ENCODE measurements around the gene PCYT2.
A peak's percentile ranks its signal among the peaks of the same experiment; 100 is the strongest.

PCYT2 gene

GRCh38 chr17:81866440-81867169 is 44.6 kb downstream of the PCYT2 start:
- H3K27ac ChIP-seq (ENCODE audit: low read length), result peak overlapping the region; percentile 44
- H3K4me1 ChIP-seq (ENCODE audit: insufficient read depth, low read length), result peaks cover 45% of the 10 kb centered on the region
- 0 out of 2 replicates have a peak overlapping the region, but pooled peaks have one; percentile 15 for H3K9ac ChIP-seq (ENCODE audit: low read depth, low read length)
- H3K9me3 ChIP-seq (ENCODE audit: insufficient read depth, low read length, severe bottlenecking), result no peaks in the 10 kb centered on the region
- DNase-seq (peak; percentile 32), ATAC-seq (ENCODE audit: insufficient read depth, low read depth) (peak; percentile 7)
- no peak overlapping the region for H2AFZ ChIP-seq (ENCODE audit: low read depth, low read length)
- H3K4me3 ChIP-seq (ENCODE audit: low read depth in 1 of 2, low read length in 2 of 2), result no peak overlapping the region
- H4K20me1 ChIP-seq (ENCODE audit: insufficient read depth, low read length), result peaks cover 68% of the 10 kb centered on the region
- H3K79me2 ChIP-seq (ENCODE audit: insufficient read depth, low read length), result peaks cover 68% of the 10 kb centered on the region
- H3K4me2 ChIP-seq (ENCODE audit: insufficient read depth, low read length), result no peak overlapping the region
- peaks cover 73% of the 10 kb centered on the region for H3K36me3 ChIP-seq (ENCODE audit: insufficient read depth, low read length)
- TF ChIP-seq EZH2 (IDR thresholded peaks at IDR 0.05; ENCODE audit: borderline replicate concordance, low read depth, low read length, severe bottlenecking) (no peak), CTCF (IDR thresholded peaks at IDR 0.05; ENCODE audit: borderline replicate concordance, extremely low read depth, low read length, poor library complexity, severe bottlenecking) (no peak)
- H3K27me3 ChIP-seq (ENCODE audit: insufficient read depth, low read length, poor library complexity), result no peaks in the 10 kb centered on the region

GRCh38 chr17:81865733-81866439 is 45.3 kb downstream of the PCYT2 start:
- ATAC-seq (ENCODE audit: insufficient read depth, low read depth) (peak; percentile 0; the same call in 2 of the 3 replicates), DNase-seq (peak; percentile 26)
- H4K20me1 ChIP-seq (ENCODE audit: insufficient read depth, low read length), result peaks cover 68% of the 10 kb centered on the region
- H3K27ac ChIP-seq (ENCODE audit: low read length), result no peak overlapping the region
- H3K4me3 ChIP-seq (ENCODE audit: low read depth in 1 of 2, low read length in 2 of 2), result no peak overlapping the region
- no peaks in the 10 kb centered on the region for H3K9me3 ChIP-seq (ENCODE audit: insufficient read depth, low read length, severe bottlenecking)
- TF ChIP-seq EZH2 (IDR thresholded peaks at IDR 0.05; ENCODE audit: borderline replicate concordance, low read depth, low read length, severe bottlenecking) (no peak), CTCF (IDR thresholded peaks at IDR 0.05; ENCODE audit: borderline replicate concordance, extremely low read depth, low read length, poor library complexity, severe bottlenecking) (no peak)
- H3K79me2 ChIP-seq (ENCODE audit: insufficient read depth, low read length), result peaks cover 69% of the 10 kb centered on the region
- H3K9ac ChIP-seq (ENCODE audit: low read depth, low read length), result no peak overlapping the region
- no peaks in the 10 kb centered on the region for H3K27me3 ChIP-seq (ENCODE audit: insufficient read depth, low read length, poor library complexity)
- H3K4me1 ChIP-seq (ENCODE audit: insufficient read depth, low read length), result peaks cover 49% of the 10 kb centered on the region
- H3K36me3 ChIP-seq (ENCODE audit: insufficient read depth, low read length), result peaks cover 71% of the 10 kb centered on the region
- H3K4me2 ChIP-seq (ENCODE audit: insufficient read depth, low read length), result no peak overlapping the region
- no peak overlapping the region for H2AFZ ChIP-seq (ENCODE audit: low read depth, low read length)

- ATAC-seq (ENCODE audit: insufficient read depth, low read depth) (no peak), DNase-seq (no peak)
- TF ChIP-seq EZH2 (IDR thresholded peaks at IDR 0.05; ENCODE audit: borderline replicate concordance, low read depth, low read length, severe bottlenecking) (no peak), CTCF (IDR thresholded peaks at IDR 0.05; ENCODE audit: borderline replicate concordance, extremely low read depth, low read length, poor library complexity, severe bottlenecking) (no peak)
- Histone ChIP-seq H3K4me1 (ENCODE audit: insufficient read depth, low read length) (peaks cover 49% of the 10 kb centered on the region), H3K4me3 (ENCODE audit: low read depth in 1 of 2, low read length in 2 of 2) (no peak overlapping the region), H2AFZ (ENCODE audit: low read depth, low read length) (no peak overlapping the region), H3K27me3 (ENCODE audit: insufficient read depth, low read length, poor library complexity) (peaks cover 3% of the 10 kb centered on the region), H3K4me2 (ENCODE audit: insufficient read depth, low read length) (no peak overlapping the region), H3K27ac (ENCODE audit: low read length) (no peak overlapping the region), H3K79me2 (ENCODE audit: insufficient read depth, low read length) (peaks cover 64% of the 10 kb centered on the region), H3K9me3 (ENCODE audit: insufficient read depth, low read length, severe bottlenecking) (no peaks in the 10 kb centered on the region), H3K9ac (ENCODE audit: low read depth, low read length) (no peak overlapping the region), H3K36me3 (ENCODE audit: insufficient read depth, low read length) (peaks cover 67% of the 10 kb centered on the region), H4K20me1 (ENCODE audit: insufficient read depth, low read length) (peaks cover 65% of the 10 kb centered on the region)
Measured at GRCh38 chr17:81865358-81865732, 45.9 kb downstream of the PCYT2 start.

Measured in DND-41 (cell line).